OCI-M1 (cell line): Measurements from ENCODE around the gene ANKLE2.
"Not testable (repeated sequence)": the region's sequence is repeated elsewhere in the genome, so short reads cannot be mapped to it uniquely, and the experiment has no call there.

Experiments
- DNase-seq: peaks from one replicate; lab custom pipeline; 2025; lab: John Stamatoyannopoulos, UW

ANKLE2 gene

GRCh38 chr12:132776816-132777568 is 15.4 kb upstream of the ANKLE2 start:
- no peak for DNase-seq

GRCh38 chr12:132776230-132776625 is 14.6 kb upstream of the ANKLE2 start:
- not testable (repeated sequence) for DNase-seq

- no peak for DNase-seq
Measured at GRCh38 chr12:132775502-132776229, 14.0 kb upstream of the ANKLE2 start.

GRCh38 chr12:132774646-132775275 is 13.1 kb upstream of the ANKLE2 start:
- DNase-seq = no peak

- DNase-seq = no peak
Measured at GRCh38 chr12:132774159-132774558, 12.5 kb upstream of the ANKLE2 start.

GRCh38 chr12:132773077-132773955 is 11.7 kb upstream of the ANKLE2 start:
- no peak for DNase-seq

GRCh38 chr12:132772606-132773005 is 11.0 kb upstream of the ANKLE2 start:
- no peak for DNase-seq

- DNase-seq = no peak
Measured at GRCh38 chr12:132771126-132771838, 9.7 kb upstream of the ANKLE2 start.

GRCh38 chr12:132766380-132767085 is 4.9 kb upstream of the ANKLE2 start:
- peak; percentile 36 for DNase-seq

GRCh38 chr12:132765361-132765760 is 3.7 kb upstream of the ANKLE2 start:
- DNase-seq = no peak

- DNase-seq = no peak
Measured at GRCh38 chr12:132764231-132764630, 2.6 kb upstream of the ANKLE2 start.

GRCh38 chr12:132761921-132762583 is 420 bp upstream of the ANKLE2 start:
- peak; percentile 94 for DNase-seq

GRCh38 chr12:132759359-132759758 is 2.3 kb downstream of the ANKLE2 start:
- DNase-seq = no peak

GRCh38 chr12:132758825-132759224 is 2.8 kb downstream of the ANKLE2 start:
- not testable (repeated sequence) for DNase-seq

- DNase-seq = no peak
Measured at GRCh38 chr12:132754160-132754932, 7.3 kb downstream of the ANKLE2 start.

- not testable (repeated sequence) for DNase-seq
Measured at GRCh38 chr12:132753670-132754069, 8.0 kb downstream of the ANKLE2 start.

- DNase-seq = no peak
Measured at GRCh38 chr12:132748319-132748718, 13.3 kb downstream of the ANKLE2 start.

GRCh38 chr12:132747896-132748295 is 13.7 kb downstream of the ANKLE2 start:
- DNase-seq = no peak

GRCh38 chr12:132747395-132747794 is 14.2 kb downstream of the ANKLE2 start:
- DNase-seq = no peak
